Uterus (tissue), 2 donors: Measurements from ENCODE around the gene VSTM4.

ENCODE experiments used
- CTCF ChIP-seq, 4 experiments: fragments of 200-600 bp in 2 of 4; fragments of 450-650 bp in 2 of 4; sonication (generic) in 2 of 4; IDR thresholded peaks; one replicate each; pipeline ENCODE4 v1.5.1; 2016 to 2019; ENCODE audit warnings: antibody characterized with exemption in 4 of 4, mild to moderate bottlenecking in 2 of 4, moderate library complexity in 1 of 4
- POLR2A ChIP-seq, 2 donors: fragments of 450-650 bp; IDR thresholded peaks; one replicate each; pipeline ENCODE4 v1.6.1; 2016; ENCODE audit warnings: antibody characterized with exemption in 2 of 2, mild to moderate bottlenecking in 1 of 2, moderate library complexity in 1 of 2

- TF ChIP-seq POLR2A (IDR thresholded peaks at IDR 0.05) (no peak), CTCF (IDR thresholded peaks at IDR 0.05) (no peak)
These were observed 4.5 kb downstream of the VSTM4 start for GRCh38 chr10:49110684-49111319.
